Measurements from ENCODE around the gene BMS1. TPM values are rescaled to one million over a fixed set of nuclear protein-coding genes. Genes with fewer than 3 reads are reported as not detected.

The BMS1 gene
- total and polyA plus RNA-seq, 2 donors (not counting 3 experiments of a cell fraction or from before 2014, with no cell fraction given), result 2.8 to 23.4 TPM

GRCh38 chr10:42880255-42880620 is 97.6 kb downstream of the BMS1 start:
- H3K4me1 ChIP-seq (ENCODE audit: control insufficient read depth, extremely low read depth, insufficient read depth, low read length), result no peaks in the 10 kb centered on the region
- no peak for FAIRE-seq
- ChIA-PET CTCF (no interaction called here), POLR2A (no interaction called here)
- no peaks in the 10 kb centered on the region for H3K27me3 ChIP-seq (ENCODE audit: control insufficient read depth in 2 of 2, insufficient read depth in 2 of 2, low read length in 2 of 2)
- H3K9ac ChIP-seq (replicated peaks; ENCODE audit: extremely low read depth, insufficient read depth, low read length), result no peak overlapping the region
- no peak for DNase-seq (ENCODE audit: low read depth, low spot score)
- dilution Hi-C loops (cut with MboI; ENCODE audit: extremely low pct_ligation_motif_present, low sequenced_read_pairs), result no loop called here
- H3K4me3 ChIP-seq (replicated peaks in 1 of 3; ENCODE audit: insufficient read depth in 1 of 3, low read depth in 1 of 3, low read length in 3 of 3), result no peak overlapping the region
- H3K4me2 ChIP-seq (ENCODE audit: insufficient read depth, low read length), result no peak overlapping the region
- no peaks in the 10 kb centered on the region for H3K9me1 ChIP-seq (replicated peaks; ENCODE audit: control insufficient read depth, extremely low read depth, insufficient read depth, low read length)
- no TSS peak for BruUV-seq (replicated peaks)
- no peaks in the 10 kb centered on the region for H4K20me1 ChIP-seq (replicated peaks; ENCODE audit: control insufficient read depth, extremely low read depth, insufficient read depth, low read length)
- no peaks in the 10 kb centered on the region for H3K36me3 ChIP-seq (ENCODE audit: control insufficient read depth in 2 of 2, extremely low read depth in 1 of 2, insufficient read depth in 2 of 2, low read length in 2 of 2)
- no peak overlapping the region for H3K27ac ChIP-seq (ENCODE audit: insufficient read depth, low read depth, low read length)
- H3K79me2 ChIP-seq (ENCODE audit: control insufficient read depth, insufficient read depth, low read length), result no peaks in the 10 kb centered on the region
- TF ChIP-seq JUN (IDR thresholded peaks at IDR 0.05; ENCODE audit: borderline replicate concordance, insufficient read depth, insufficient read length, low read depth), result no peak
- no peak for TF ChIP-seq CTCF (IDR thresholded peaks at IDR 0.05; ENCODE audit: extremely low read depth in 1 of 2, insufficient read depth in 1 of 2, low read depth in 1 of 2, low read length in 2 of 2)
- TF ChIP-seq GATA2 (IDR thresholded peaks at IDR 0.05; ENCODE audit: insufficient read depth, insufficient read length, low read depth, low read length), result no peak
- TF ChIP-seq MYC (IDR thresholded peaks at IDR 0.05; ENCODE audit: low read depth, low read length), result no peak
- TF ChIP-seq EZH2 (IDR thresholded peaks at IDR 0.05; ENCODE audit: borderline replicate concordance, low read depth, low read length, severe bottlenecking), result no peak
- TF ChIP-seq FOS (IDR thresholded peaks at IDR 0.05; ENCODE audit: borderline replicate concordance, insufficient read depth, low read length), result no peak
- no peaks in the 10 kb centered on the region for H3K9me3 ChIP-seq (replicated peaks; ENCODE audit: control insufficient read depth, insufficient read depth, low read length)
- H2AFZ ChIP-seq (ENCODE audit: low read depth, low read length), result no peak overlapping the region
- intact Hi-C loops (cut with micrococcal nuclease), result no loop called here

- H3K9me1 ChIP-seq (replicated peaks; ENCODE audit: control insufficient read depth, extremely low read depth, insufficient read depth, low read length), result no peaks in the 10 kb centered on the region
- H3K36me3 ChIP-seq (ENCODE audit: control insufficient read depth in 2 of 2, extremely low read depth in 1 of 2, insufficient read depth in 2 of 2, low read length in 2 of 2), result no peaks in the 10 kb centered on the region
- intact Hi-C loops (cut with micrococcal nuclease), result no loop called here
- no TSS peak for BruUV-seq (replicated peaks)
- dilution Hi-C loops (cut with MboI; ENCODE audit: extremely low pct_ligation_motif_present, low sequenced_read_pairs), result no loop called here
- ChIA-PET POLR2A (no interaction called here), CTCF (no interaction called here)
- no peak overlapping the region for H2AFZ ChIP-seq (ENCODE audit: low read depth, low read length)
- H3K9ac ChIP-seq (replicated peaks; ENCODE audit: extremely low read depth, insufficient read depth, low read length), result no peak overlapping the region
- H3K79me2 ChIP-seq (ENCODE audit: control insufficient read depth, insufficient read depth, low read length), result no peaks in the 10 kb centered on the region
- DNase-seq (ENCODE audit: low read depth, low spot score) (no peak), FAIRE-seq (no peak)
- no peaks in the 10 kb centered on the region for H3K27me3 ChIP-seq (ENCODE audit: control insufficient read depth in 2 of 2, insufficient read depth in 2 of 2, low read length in 2 of 2)
- no peaks in the 10 kb centered on the region for H3K4me1 ChIP-seq (ENCODE audit: control insufficient read depth, extremely low read depth, insufficient read depth, low read length)
- TF ChIP-seq MAX (IDR thresholded peaks at IDR 0.05; ENCODE audit: insufficient read depth, insufficient read length), result no peak
- no peak for TF ChIP-seq POLR2AphosphoS5 (IDR thresholded peaks at IDR 0.05; ENCODE audit: insufficient read depth, low read depth, low read length)
- TF ChIP-seq FOS (IDR thresholded peaks at IDR 0.05; ENCODE audit: borderline replicate concordance, insufficient read depth, low read length), result no peak
- TF ChIP-seq JUN (IDR thresholded peaks at IDR 0.05; ENCODE audit: borderline replicate concordance, insufficient read depth, insufficient read length, low read depth), result no peak
- no peak for TF ChIP-seq GATA2 (IDR thresholded peaks at IDR 0.05; ENCODE audit: insufficient read depth, insufficient read length, low read depth, low read length)
- TF ChIP-seq POLR2A (IDR thresholded peaks at IDR 0.05; ENCODE audit: low read depth, low read length), result no peak
- TF ChIP-seq EZH2 (IDR thresholded peaks at IDR 0.05; ENCODE audit: borderline replicate concordance, low read depth, low read length, severe bottlenecking), result no peak
- TF ChIP-seq CTCF (IDR thresholded peaks at IDR 0.05; ENCODE audit: extremely low read depth in 1 of 2, insufficient read depth in 1 of 2, low read depth in 1 of 2, low read length in 2 of 2), result no peak
- no peak for TF ChIP-seq MYC (IDR thresholded peaks at IDR 0.05; ENCODE audit: low read depth, low read length)
- H3K27ac ChIP-seq (ENCODE audit: insufficient read depth, low read depth, low read length), result no peak overlapping the region
- H3K4me2 ChIP-seq (ENCODE audit: insufficient read depth, low read length), result no peak overlapping the region
- H3K4me3 ChIP-seq (replicated peaks in 1 of 3; ENCODE audit: insufficient read depth in 1 of 3, low read depth in 1 of 3, low read length in 3 of 3), result no peak overlapping the region
- H3K9me3 ChIP-seq (replicated peaks; ENCODE audit: control insufficient read depth, insufficient read depth, low read length), result no peaks in the 10 kb centered on the region
- H4K20me1 ChIP-seq (replicated peaks; ENCODE audit: control insufficient read depth, extremely low read depth, insufficient read depth, low read length), result no peaks in the 10 kb centered on the region
Measured at GRCh38 chr10:42882597-42882996, 100.0 kb downstream of the BMS1 start.
